Measurements from ENCODE around the gene HFM1. TPM values are rescaled to one million over a fixed set of nuclear protein-coding genes. Genes with fewer than 3 reads are reported as not detected.

Gene HFM1
- total and polyA plus RNA-seq, 2 donors (not counting 3 experiments of a cell fraction or from before 2014, with no cell fraction given) = 0.11 TPM; not detected in 1

- Histone ChIP-seq H3K4me3 (replicated peaks in 1 of 3; ENCODE audit: insufficient read depth in 1 of 3, low read depth in 1 of 3, low read length in 3 of 3) (no peak overlapping the region), H3K27me3 (ENCODE audit: control insufficient read depth in 2 of 2, insufficient read depth in 2 of 2, low read length in 2 of 2) (peaks cover 0 to 1% of the 10 kb centered on the region in 2 experiments), H3K27ac (ENCODE audit: insufficient read depth, low read depth, low read length) (no peak overlapping the region), H3K36me3 (ENCODE audit: control insufficient read depth in 2 of 2, extremely low read depth in 1 of 2, insufficient read depth in 2 of 2, low read length in 2 of 2) (no peaks in the 10 kb centered on the region), H2AFZ (ENCODE audit: low read depth, low read length) (no peak overlapping the region), H3K9ac (replicated peaks; ENCODE audit: extremely low read depth, insufficient read depth, low read length) (no peak overlapping the region), H3K79me2 (ENCODE audit: control insufficient read depth, insufficient read depth, low read length) (no peaks in the 10 kb centered on the region), H3K9me3 (replicated peaks; ENCODE audit: control insufficient read depth, insufficient read depth, low read length) (no peaks in the 10 kb centered on the region), H3K9me1 (replicated peaks; ENCODE audit: control insufficient read depth, extremely low read depth, insufficient read depth, low read length) (no peaks in the 10 kb centered on the region), H4K20me1 (replicated peaks; ENCODE audit: control insufficient read depth, extremely low read depth, insufficient read depth, low read length) (no peaks in the 10 kb centered on the region), H3K4me2 (ENCODE audit: insufficient read depth, low read length) (no peak overlapping the region), H3K4me1 (ENCODE audit: control insufficient read depth, extremely low read depth, insufficient read depth, low read length) (no peaks in the 10 kb centered on the region)
- POLR2A ChIA-PET = no interaction called here
- no peak for TF ChIP-seq POLR2A (IDR thresholded peaks at IDR 0.05; ENCODE audit: low read depth, low read length)
- no peak for TF ChIP-seq JUN (IDR thresholded peaks at IDR 0.05; ENCODE audit: borderline replicate concordance, insufficient read depth, insufficient read length, low read depth)
- no peak for TF ChIP-seq POLR2AphosphoS5 (IDR thresholded peaks at IDR 0.05; ENCODE audit: insufficient read depth, low read depth, low read length)
- TF ChIP-seq EZH2 (IDR thresholded peaks at IDR 0.05; ENCODE audit: borderline replicate concordance, low read depth, low read length, severe bottlenecking) = no peak
- no peak for TF ChIP-seq FOS (IDR thresholded peaks at IDR 0.05; ENCODE audit: borderline replicate concordance, insufficient read depth, low read length)
- TF ChIP-seq MYC (IDR thresholded peaks at IDR 0.05; ENCODE audit: low read depth, low read length) = no peak
- no peak for TF ChIP-seq GATA2 (IDR thresholded peaks at IDR 0.05; ENCODE audit: insufficient read depth, insufficient read length, low read depth, low read length)
- no peak for TF ChIP-seq MAX (IDR thresholded peaks at IDR 0.05; ENCODE audit: insufficient read depth, insufficient read length)
- TF ChIP-seq CTCF (IDR thresholded peaks at IDR 0.05; ENCODE audit: extremely low read depth in 1 of 2, insufficient read depth in 1 of 2, low read depth in 1 of 2, low read length in 2 of 2) = no peak
- FAIRE-seq = no peak
- BruUV-seq (replicated peaks) = no TSS peak
- DNase-seq (ENCODE audit: low read depth, low spot score) = no peak
- dilution Hi-C loops (cut with MboI; ENCODE audit: extremely low pct_ligation_motif_present, low sequenced_read_pairs) = no loop called here
- intact Hi-C loops (cut with micrococcal nuclease) = no loop called here
- CTCF ChIA-PET = interaction anchor here (0.7 to 3.8 kb wide), 7 partner anchors 8 to 524 kb away, joined by 3 to 22 read pairs (median 3); no protein-coding TSS in a partner anchor
Measured at GRCh38 chr1:91245435-91245834, 159.2 kb downstream of the HFM1 start.
